ENCODE data around the gene ATCAY. TPM values are rescaled to one million over a fixed set of nuclear protein-coding genes. Genes with fewer than 3 reads are reported as not detected.

Gene ATCAY
- polyA plus RNA-seq, 2 of the 4 experiments (the other 2 are of a cell fraction), result 0.06 TPM; not detected in 1

DNA sequence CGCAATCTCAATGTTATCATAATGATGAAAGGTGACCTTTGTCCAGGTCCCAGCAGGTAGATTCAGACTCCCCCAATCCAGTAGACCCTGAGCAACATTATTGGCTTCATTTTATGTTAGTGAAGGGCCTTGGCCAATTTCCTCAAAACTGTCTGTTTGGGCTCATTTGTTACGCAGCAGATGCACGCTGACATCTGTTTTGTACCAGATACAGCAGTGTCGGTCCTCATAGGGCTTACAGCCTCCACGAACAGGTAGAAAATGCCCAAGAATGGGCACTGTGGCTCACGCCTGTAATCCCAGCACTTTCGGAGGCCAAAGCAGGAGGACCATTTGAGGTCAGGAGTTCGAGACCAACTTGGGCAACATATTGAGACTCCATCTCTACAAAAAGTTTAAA, 39.3 kb downstream of the ATCAY start:
- no peak for TF ChIP-seq JUN (IDR thresholded peaks at IDR 0.05)
- no peak for TF ChIP-seq HMGXB4 (CRISPR knock-in tag; IDR thresholded peaks at IDR 0.05; ENCODE audit: borderline replicate concordance)
- TF ChIP-seq, protein P1, sequence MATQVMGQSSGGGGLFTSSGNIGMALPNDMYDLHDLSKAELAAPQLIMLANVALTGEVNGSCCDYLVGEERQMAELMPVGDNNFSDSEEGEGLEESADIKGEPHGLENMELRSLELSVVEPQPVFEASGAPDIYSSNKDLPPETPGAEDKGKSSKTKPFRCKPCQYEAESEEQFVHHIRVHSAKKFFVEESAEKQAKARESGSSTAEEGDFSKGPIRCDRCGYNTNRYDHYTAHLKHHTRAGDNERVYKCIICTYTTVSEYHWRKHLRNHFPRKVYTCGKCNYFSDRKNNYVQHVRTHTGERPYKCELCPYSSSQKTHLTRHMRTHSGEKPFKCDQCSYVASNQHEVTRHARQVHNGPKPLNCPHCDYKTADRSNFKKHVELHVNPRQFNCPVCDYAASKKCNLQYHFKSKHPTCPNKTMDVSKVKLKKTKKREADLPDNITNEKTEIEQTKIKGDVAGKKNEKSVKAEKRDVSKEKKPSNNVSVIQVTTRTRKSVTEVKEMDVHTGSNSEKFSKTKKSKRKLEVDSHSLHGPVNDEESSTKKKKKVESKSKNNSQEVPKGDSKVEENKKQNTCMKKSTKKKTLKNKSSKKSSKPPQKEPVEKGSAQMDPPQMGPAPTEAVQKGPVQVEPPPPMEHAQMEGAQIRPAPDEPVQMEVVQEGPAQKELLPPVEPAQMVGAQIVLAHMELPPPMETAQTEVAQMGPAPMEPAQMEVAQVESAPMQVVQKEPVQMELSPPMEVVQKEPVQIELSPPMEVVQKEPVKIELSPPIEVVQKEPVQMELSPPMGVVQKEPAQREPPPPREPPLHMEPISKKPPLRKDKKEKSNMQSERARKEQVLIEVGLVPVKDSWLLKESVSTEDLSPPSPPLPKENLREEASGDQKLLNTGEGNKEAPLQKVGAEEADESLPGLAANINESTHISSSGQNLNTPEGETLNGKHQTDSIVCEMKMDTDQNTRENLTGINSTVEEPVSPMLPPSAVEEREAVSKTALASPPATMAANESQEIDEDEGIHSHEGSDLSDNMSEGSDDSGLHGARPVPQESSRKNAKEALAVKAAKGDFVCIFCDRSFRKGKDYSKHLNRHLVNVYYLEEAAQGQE (IDR thresholded peaks at IDR 0.05), result no peak
- no peak for TF ChIP-seq HOXB5 (CRISPR knock-in tag; IDR thresholded peaks at IDR 0.05)
- no peak for TF ChIP-seq JUNB (IDR thresholded peaks at IDR 0.05)
- TF ChIP-seq HOXA7 (CRISPR knock-in tag; IDR thresholded peaks at IDR 0.05), result no peak
- TF ChIP-seq MAX (IDR thresholded peaks at IDR 0.05), result no peak
- TF ChIP-seq E2F6 (IDR thresholded peaks at IDR 0.05; ENCODE audit: borderline replicate concordance, low read depth), result no peak
- no peak for TF ChIP-seq RARB (CRISPR knock-in tag; IDR thresholded peaks at IDR 0.05)
- no peak for TF ChIP-seq ATOH8 (CRISPR knock-in tag; IDR thresholded peaks at IDR 0.05; ENCODE audit: low read depth)
- TF ChIP-seq MAZ (IDR thresholded peaks at IDR 0.05; ENCODE audit: borderline replicate concordance, low read depth, low read length), result no peak
- no peak for TF ChIP-seq CHD4 (IDR thresholded peaks at IDR 0.05; ENCODE audit: borderline replicate concordance)
- no peak for TF ChIP-seq NR3C1 (IDR thresholded peaks at IDR 0.05)
- TF ChIP-seq, protein P2, sequence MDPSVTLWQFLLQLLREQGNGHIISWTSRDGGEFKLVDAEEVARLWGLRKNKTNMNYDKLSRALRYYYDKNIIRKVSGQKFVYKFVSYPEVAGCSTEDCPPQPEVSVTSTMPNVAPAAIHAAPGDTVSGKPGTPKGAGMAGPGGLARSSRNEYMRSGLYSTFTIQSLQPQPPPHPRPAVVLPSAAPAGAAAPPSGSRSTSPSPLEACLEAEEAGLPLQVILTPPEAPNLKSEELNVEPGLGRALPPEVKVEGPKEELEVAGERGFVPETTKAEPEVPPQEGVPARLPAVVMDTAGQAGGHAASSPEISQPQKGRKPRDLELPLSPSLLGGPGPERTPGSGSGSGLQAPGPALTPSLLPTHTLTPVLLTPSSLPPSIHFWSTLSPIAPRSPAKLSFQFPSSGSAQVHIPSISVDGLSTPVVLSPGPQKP (IDR thresholded peaks at IDR 0.05; ENCODE audit: low read depth, low read length), result no peak
- no peak for TF ChIP-seq TFCP2L1 (CRISPR knock-in tag; IDR thresholded peaks at IDR 0.05)
- no peak for TF ChIP-seq FOXS1 (CRISPR knock-in tag; IDR thresholded peaks at IDR 0.05)
- TF ChIP-seq EP300 (IDR thresholded peaks at IDR 0.05), result no peak
- no peak for TF ChIP-seq HEYL (CRISPR knock-in tag; IDR thresholded peaks at IDR 0.05)
- TF ChIP-seq PBX3 (IDR thresholded peaks at IDR 0.05), result no peak
- no peak overlapping the region for H3K27ac ChIP-seq
- ATAC-seq (no peak), FAIRE-seq (no peak), DNase-seq (ENCODE audit: low read depth in 1 of 2, low spot score in 1 of 2) (no peak)
- H3K4me1 ChIP-seq, result no peaks in the 10 kb centered on the region
- WGBS (ENCODE audit: missing lambda C conversion rate), result 58% methylated on average over 8 of the region's 8 CpGs
- H3K4me3 ChIP-seq, result no peak overlapping the region
- no peak overlapping the region for H3K4me2 ChIP-seq
- POLR2A ChIA-PET, result no interaction called here
- CTCF ChIA-PET, result interaction anchor here (0.6 to 1.2 kb wide), 2 partner anchors 10 to 15 kb away, joined by 3 to 5 read pairs; no protein-coding TSS in a partner anchor
- H3K9me3 ChIP-seq, result peaks cover 13% of the 10 kb centered on the region; the same call in 1 of the 3 replicates

All from A549 (cell line).